ENCODE data around the gene ACTL7B.
"Not testable (repeated sequence)": the region's sequence is repeated elsewhere in the genome, so short reads cannot be mapped to it uniquely, and the experiment has no call there.

GRCh38 chr9:108899023-108899695 is 43.4 kb upstream of the ACTL7B start:
- TF ChIP-seq CTCF (IDR thresholded peaks at IDR 0.05; ENCODE audit: poor library complexity, severe bottlenecking); POLR2AphosphoS5 (IDR thresholded peaks at IDR 0.05): not testable (repeated sequence)
